Glomerular endothelial cell (primary cell): ENCODE results near the gene AMH. TPM values are rescaled to one million over a fixed set of nuclear protein-coding genes. Genes with fewer than 3 reads are reported as not detected.

Experiments used
- DNase-seq: peaks from one replicate; pipeline ENCODE4 v3.0.0-alpha.2; 2011; ENCODE audit warnings: low read depth, low spot score; ENCODE audit errors: extremely low read depth
- total RNA-seq: library from RNA; depleted of rRNA; stranded (reverse); fragments of >200 nt; gene quantifications from 2 replicates; pipeline ENCODE4 v1.2.3, GENCODE V29; 2015

AMH gene
- total RNA-seq, 1 donor from 2014 or later: 2.1 TPM

GRCh38 chr19:2219726-2220125, 29.4 kb upstream of the AMH start:
- no peak for DNase-seq

GRCh38 chr19:2221250-2221831, 27.8 kb upstream of the AMH start:
- DNase-seq: no peak

GRCh38 chr19:2221918-2222317, 27.2 kb upstream of the AMH start:
- DNase-seq: no peak

GRCh38 chr19:2223391-2223790, 25.7 kb upstream of the AMH start:
- DNase-seq: no peak

- DNase-seq: no peak
Measured at GRCh38 chr19:2223959-2224358, 25.2 kb upstream of the AMH start.

GRCh38 chr19:2224754-2225349, 24.3 kb upstream of the AMH start:
- no peak for DNase-seq

- no peak for DNase-seq
Measured at GRCh38 chr19:2225415-2226050, 23.6 kb upstream of the AMH start.

GRCh38 chr19:2226051-2226839, 22.9 kb upstream of the AMH start:
- DNase-seq: no peak

GRCh38 chr19:2226840-2227360, 22.2 kb upstream of the AMH start:
- no peak for DNase-seq

- DNase-seq: no peak
Measured at GRCh38 chr19:2227415-2228156, 21.5 kb upstream of the AMH start.

GRCh38 chr19:2228157-2229030, 20.7 kb upstream of the AMH start:
- no peak for DNase-seq

- no peak for DNase-seq
Measured at GRCh38 chr19:2229103-2230032, 19.8 kb upstream of the AMH start.

- DNase-seq: no peak
Measured at GRCh38 chr19:2230033-2230531, 19.0 kb upstream of the AMH start.

- DNase-seq: no peak
Measured at GRCh38 chr19:2230807-2231533, 18.2 kb upstream of the AMH start.

- no peak for DNase-seq
Measured at GRCh38 chr19:2231621-2232221, 17.4 kb upstream of the AMH start.

- no peak for DNase-seq
Measured at GRCh38 chr19:2232286-2233151, 16.6 kb upstream of the AMH start.
